IMR-90 (cell line): ENCODE results near the gene YEATS4. TPM values are rescaled to one million over a fixed set of nuclear protein-coding genes. Genes with fewer than 3 reads are reported as not detected.

Source experiments
- ATAC-seq: fragments of 200-7000 bp; cut with Tn5 transposase; 2 replicates; pipeline ENCODE4 v1.9.1; 2020; ENCODE audit warnings: low read depth, mild to moderate bottlenecking, moderate library complexity
- BruUV-seq: library from RNA; stranded (reverse); fragments of 400-500 nt; replicated peaks from 2 replicates; lab custom pipeline; 2021; lab: Mats Ljungman, UMichigan
- CTCF ChIA-PET: fragments of 300-600 bp; formaldehyde crosslinking; extraction: SDS; loops from one replicate; lab custom pipeline; 2021; ENCODE audit warnings: antibody characterized with exemption; lab: Yijun Ruan, JAX
- POLR2A ChIA-PET: fragments of 300-600 bp; sonication (Branson Sonifier 250); formaldehyde crosslinking; loops from one replicate; lab custom pipeline; 2022; ENCODE audit warnings: antibody characterized with exemption; ENCODE audit not compliant: unreplicated experiment; lab: Charles Lee
- DNase-seq: peaks from one replicate; pipeline ENCODE4 v3.0.0; 2013
- H2AFZ ChIP-seq: replicated peaks from 2 replicates; pipeline ENCODE3; 2013; ENCODE audit warnings: low read length, mild to moderate bottlenecking; ENCODE audit not compliant: poor library complexity
- H2AK5ac ChIP-seq: 2 replicates; pipeline ENCODE4 v1.6.1; 2013; ENCODE audit warnings: low read depth, low read length, inconsistent platforms
- H2AK9ac ChIP-seq: replicated peaks from 2 replicates; pipeline ENCODE3; 2013; ENCODE audit warnings: mild to moderate bottlenecking, low read depth, low read length, moderate library complexity; ENCODE audit not compliant: poor library complexity
- H2BK120ac ChIP-seq: 2 replicates; pipeline ENCODE4 v1.6.1; 2013; ENCODE audit warnings: low read depth, low read length, inconsistent platforms
- H2BK15ac ChIP-seq: 3 replicates; pipeline ENCODE4 v1.6.1; 2013; ENCODE audit warnings: low read depth, low read length, inconsistent platforms
- H2BK20ac ChIP-seq: 2 replicates; pipeline ENCODE4 v1.6.1; 2013; ENCODE audit warnings: low read depth, mild to moderate bottlenecking, inconsistent platforms, low read length, moderate library complexity
- H2BK5ac ChIP-seq: 2 replicates; pipeline ENCODE4 v1.6.1; 2013; ENCODE audit warnings: mild to moderate bottlenecking, low read depth, low read length, inconsistent platforms; ENCODE audit not compliant: poor library complexity, severe bottlenecking
- H3K14ac ChIP-seq: replicated peaks from 2 replicates; pipeline ENCODE4 v1.6.1; 2013; ENCODE audit warnings: low read depth, low read length, inconsistent platforms
- H3K18ac ChIP-seq: 2 replicates; pipeline ENCODE4 v1.6.1; 2013; ENCODE audit warnings: low read depth, low read length, control low read depth
- H3K23ac ChIP-seq: 2 replicates; pipeline ENCODE4 v1.6.1; 2013; ENCODE audit warnings: low read depth, low read length, inconsistent platforms
- H3K27ac ChIP-seq: 2 replicates; pipeline ENCODE4 v1.5.1; 2013; ENCODE audit warnings: mild to moderate bottlenecking, control low read depth, low read length; ENCODE audit not compliant: insufficient read depth
- H3K27me3 ChIP-seq: 2 replicates; pipeline ENCODE4 v1.6.1; 2013; ENCODE audit warnings: low read length; ENCODE audit not compliant: control insufficient read depth, insufficient read depth
- H3K36me3 ChIP-seq: 2 replicates; pipeline ENCODE4 v1.6.1; 2013; ENCODE audit warnings: low read length, mixed read lengths; ENCODE audit not compliant: control insufficient read depth, insufficient read depth
- H3K4ac ChIP-seq: 2 replicates; pipeline ENCODE4 v1.6.1; 2013; ENCODE audit warnings: low read depth, low read length, inconsistent platforms
- H3K4me1 ChIP-seq: 2 replicates; pipeline ENCODE4 v1.6.1; 2013; ENCODE audit warnings: low read length, mixed read lengths; ENCODE audit not compliant: control insufficient read depth, insufficient read depth
- H3K4me2 ChIP-seq: 2 replicates; pipeline ENCODE4 v1.6.1; 2013; ENCODE audit warnings: low read depth, mild to moderate bottlenecking, control low read depth, low read length, moderate library complexity
- H3K4me3 ChIP-seq: 2 replicates; pipeline ENCODE4 v1.5.1; 2013; ENCODE audit warnings: low read depth, mild to moderate bottlenecking, control low read depth, low read length, moderate library complexity; ENCODE audit not compliant: insufficient read depth
- H3K56ac ChIP-seq: 2 replicates; pipeline ENCODE4 v1.6.1; 2013; ENCODE audit warnings: low read length, inconsistent platforms; ENCODE audit not compliant: insufficient read depth; ENCODE audit errors: extremely low read depth
- H3K79me1 ChIP-seq, 2 experiments: 2 replicates each; pipeline ENCODE4 v1.6.1; 2013; ENCODE audit warnings: low read length in 2 of 2, inconsistent platforms in 1 of 2, low read depth in 1 of 2
- H3K9ac ChIP-seq: 2 replicates; pipeline ENCODE4 v1.6.1; 2013; ENCODE audit warnings: low read depth, low read length, control low read depth
- H3K9me1 ChIP-seq: 2 replicates; pipeline ENCODE4 v1.6.1; 2013; ENCODE audit warnings: low read length, inconsistent platforms; ENCODE audit not compliant: insufficient read depth
- H3K9me3 ChIP-seq: 2 replicates; pipeline ENCODE4 v1.6.1; 2013; ENCODE audit warnings: low read length; ENCODE audit not compliant: control insufficient read depth, insufficient read depth
- H4K20me1 ChIP-seq: 2 replicates; pipeline ENCODE4 v1.6.1; 2013; ENCODE audit warnings: low read length, inconsistent platforms; ENCODE audit not compliant: insufficient read depth
- H4K5ac ChIP-seq: 2 replicates; pipeline ENCODE4 v1.6.1; 2013; ENCODE audit warnings: mild to moderate bottlenecking, low read depth, low read length, control low read depth
- H4K8ac ChIP-seq, 2 experiments: 2 replicates each; pipeline ENCODE4 v1.6.1; 2013; ENCODE audit warnings: low read depth in 2 of 2, low read length in 2 of 2, control low read depth in 1 of 2, inconsistent platforms in 1 of 2
- H4K91ac ChIP-seq: 2 replicates; pipeline ENCODE4 v1.6.1; 2013; ENCODE audit warnings: low read depth, low read length, inconsistent platforms; ENCODE audit not compliant: insufficient read depth
- BHLHE40 ChIP-seq: fragments of 150-350 bp; IDR thresholded peaks from 2 replicates; pipeline ENCODE4 v1.6.1; 2016; ENCODE audit warnings: mild to moderate bottlenecking, low read depth, low read length
- CEBPB ChIP-seq: IDR thresholded peaks from 2 replicates; pipeline ENCODE4 v1.6.1; 2012; ENCODE audit warnings: low read depth, low read length, improper control_type of control experiment
- CHD1 ChIP-seq: IDR thresholded peaks from 2 replicates; pipeline ENCODE4 v1.6.1; 2012; ENCODE audit warnings: low read depth, low read length, improper control_type of control experiment
- CTCF ChIP-seq: conservative IDR thresholded peaks from 2 replicates; pipeline ENCODE4 v1.5.1; 2012; ENCODE audit warnings: mild to moderate bottlenecking, low read depth, low read length, improper control_type of control experiment
- ELK1 ChIP-seq: fragments of 150-350 bp; IDR thresholded peaks from 2 replicates; pipeline ENCODE4 v1.6.1; 2016; ENCODE audit warnings: low read depth, mild to moderate bottlenecking, low read length, moderate library complexity, borderline replicate concordance
- FOS ChIP-seq: fragments of 150-350 bp; IDR thresholded peaks from 2 replicates; pipeline ENCODE4 v1.6.1; 2016; ENCODE audit warnings: low read depth, low read length
- MAFK ChIP-seq: IDR thresholded peaks from 2 replicates; pipeline ENCODE4 v1.6.1; 2012; ENCODE audit warnings: low read depth, low read length, improper control_type of control experiment
- MAZ ChIP-seq: IDR thresholded peaks from 2 replicates; pipeline ENCODE4 v1.6.1; 2012; ENCODE audit warnings: low read depth, mild to moderate bottlenecking, low read length, improper control_type of control experiment, moderate library complexity, borderline replicate concordance
- MXI1 ChIP-seq: IDR thresholded peaks from 2 replicates; pipeline ENCODE4 v1.6.1; 2012; ENCODE audit warnings: low read depth, mild to moderate bottlenecking, low read length, moderate library complexity, borderline replicate concordance
- NFE2L2 ChIP-seq: fragments of 150-350 bp; IDR thresholded peaks from 2 replicates; pipeline ENCODE4 v1.6.1; 2016; ENCODE audit warnings: low read depth, mild to moderate bottlenecking, low read length
- POLR2A ChIP-seq: IDR thresholded peaks from 2 replicates; pipeline ENCODE4 v1.6.1; 2012; ENCODE audit warnings: mild to moderate bottlenecking, low read depth, low read length
- RAD21 ChIP-seq: IDR thresholded peaks from 2 replicates; pipeline ENCODE4 v1.6.1; 2012; ENCODE audit warnings: low read length, improper control_type of control experiment
- RCOR1 ChIP-seq: IDR thresholded peaks from 2 replicates; pipeline ENCODE4 v1.6.1; 2012; ENCODE audit warnings: mild to moderate bottlenecking, low read length, improper control_type of control experiment; ENCODE audit not compliant: insufficient replicate concordance
- RFX5 ChIP-seq: IDR thresholded peaks from 2 replicates; pipeline ENCODE4 v1.8.0; 2012; ENCODE audit warnings: low read depth, mild to moderate bottlenecking, low read length, moderate library complexity
- SMC3 ChIP-seq: fragments of 150-350 bp; IDR thresholded peaks from 2 replicates; pipeline ENCODE4 v1.6.1; 2016; ENCODE audit warnings: low read depth, mild to moderate bottlenecking, antibody characterized with exemption, low read length, moderate library complexity
- USF2 ChIP-seq: fragments of 150-350 bp; IDR thresholded peaks from 2 replicates; pipeline ENCODE4 v1.6.1; 2017; ENCODE audit warnings: mild to moderate bottlenecking, antibody characterized with exemption, low read length, low read depth
- WGBS, 2 experiments: methylation state at CpG; one replicate each; pipeline versions ENCODE4 v1.1.5 to v1.1.7; 2013; ENCODE audit warnings: missing lambda C conversion rate in 2 of 2; ENCODE audit not compliant: insufficient read length in 1 of 2; ENCODE audit errors: extremely low coverage in 2 of 2; 5-methylcytosine and 5-hydroxymethylcytosine counted together
- dilution Hi-C: fragments of 300-500 bp; cut with HindIII; formaldehyde crosslinking; loops from one replicate; pipeline ENCODE4 v1.14.3; 2018; ENCODE audit warnings: low sequenced_read_pairs; ENCODE audit not compliant: unreplicated experiment
- in situ Hi-C: fragments of 300-500 bp; cut with MboI; formaldehyde crosslinking; loops from 3 replicates; pipeline ENCODE4 v1.14.3; 2019; ENCODE audit warnings: low sequenced_read_pairs, inconsistent platforms, mixed read lengths
- intact Hi-C: fragments of 100-400 bp; cut with micrococcal nuclease; formaldehyde crosslinking; loops from 2 replicates; pipeline ENCODE4 v1.10.0; 2022
- polyA plus RNA-seq, 3 experiments: library from polyadenylated mRNA; depleted of rRNA; stranded (reverse); fragments of >200 nt; gene quantifications; 2 replicates each; pipeline ENCODE4 v1.2.3, GENCODE V29; 2012; ENCODE audit warnings: low replicate concordance in 1 of 3
- total RNA-seq: library from RNA; depleted of rRNA; stranded (reverse); fragments of >200 nt; gene quantifications from 2 replicates; pipeline ENCODE4 v1.2.3, GENCODE V29; 2012

YEATS4 gene
- total and polyA plus RNA-seq, 2 of the 4 experiments (the other 2 are of a cell fraction), result 6.9 to 15.1 TPM

GRCh38 chr12:69337311-69338090 lies 22.0 kb upstream of the YEATS4 start:
- Histone ChIP-seq H3K18ac (no peak overlapping the region), H3K9me3 (no peaks in the 10 kb centered on the region), H3K4me1 (no peaks in the 10 kb centered on the region), H3K27ac (no peak overlapping the region), H4K91ac (no peak overlapping the region), H2BK120ac (no peak overlapping the region), H4K20me1 (no peaks in the 10 kb centered on the region), H2AFZ (no peak overlapping the region), H4K5ac (no peak overlapping the region), H3K4me3 (no peak overlapping the region), H3K4ac (no peak overlapping the region), H2BK20ac (no peak overlapping the region), H3K9ac (no peak overlapping the region), H2BK5ac (no peak overlapping the region), H4K8ac (no peak overlapping the region), H2AK5ac (no peak overlapping the region), H3K23ac (no peak overlapping the region), H3K36me3 (no peaks in the 10 kb centered on the region), H3K4me2 (no peak overlapping the region), H2AK9ac (no peak overlapping the region), H3K56ac (no peak overlapping the region), H3K27me3 (peaks cover 21% of the 10 kb centered on the region), H2BK15ac (no peak overlapping the region), H3K79me1 (no peaks in the 10 kb centered on the region), H3K14ac (no peak overlapping the region), H3K9me1 (no peaks in the 10 kb centered on the region)
- TF ChIP-seq RFX5 (no peak), NFE2L2 (no peak), POLR2A (no peak), RAD21 (no peak), CTCF (no peak), MXI1 (no peak), SMC3 (no peak), BHLHE40 (no peak), USF2 (no peak), CHD1 (no peak), ELK1 (no peak), MAZ (no peak), CEBPB (no peak), RCOR1 (no peak), MAFK (no peak), FOS (no peak)
- no CpG with 5 or more reads among the region's 2 CpGs for WGBS, 2 experiments
- ChIA-PET CTCF (no interaction called here), POLR2A (no interaction called here)
- no TSS peak for BruUV-seq
- intact Hi-C loops (no loop called here), in situ Hi-C loops (loop anchor here (25.0 kb wide), 1 partner anchor 400 kb away; the partner anchor contains the start of gene RAB3IP), dilution Hi-C loops (no loop called here)
- DNase-seq (no peak), ATAC-seq (no peak)
